Measurements from ENCODE around the gene TXNDC17. TPM values are rescaled to one million over a fixed set of nuclear protein-coding genes. Genes with fewer than 3 reads are reported as not detected.

TXNDC17 gene
- total RNA-seq, 1 experiment from 2014 or later, result 137 TPM

GRCh38 chr17:6602141-6602540 is 38.7 kb upstream of the TXNDC17 start:
- TF ChIP-seq CTCF (IDR thresholded peaks at IDR 0.05) (no peak), POLR2AphosphoS5 (IDR thresholded peaks at IDR 0.05; ENCODE audit: low read depth, low read length) (no peak), SIN3A (IDR thresholded peaks at IDR 0.05; ENCODE audit: borderline replicate concordance, insufficient read depth, low read depth, low read length) (no peak), TCF7L2 (IDR thresholded peaks at IDR 0.05; ENCODE audit: low read depth, low read length) (no peak), REST (IDR thresholded peaks at IDR 0.05; ENCODE audit: insufficient read depth in 1 of 2, low read depth in 2 of 2, low read length in 1 of 2) (no peak)
- Histone ChIP-seq H3K27ac (ENCODE audit: low read length) (no peak overlapping the region), H3K4me1 (ENCODE audit: control insufficient read depth, insufficient read depth, low read length) (0 out of 2 replicates have a peak, but pooled peaks cover 2% of the 10 kb centered on the region), H3K4me3 (ENCODE audit: low read depth in 2 of 2, low read length in 2 of 2) (no peak overlapping the region), H3K9me3 (ENCODE audit: control insufficient read depth, insufficient read depth, low read depth, low read length) (no peaks in the 10 kb centered on the region), H3K36me3 (ENCODE audit: control insufficient read depth, insufficient read depth, low read length) (peaks cover 10% of the 10 kb centered on the region; the same call in 1 of the 2 replicates), H3K27me3 (ENCODE audit: control insufficient read depth, insufficient read depth, low read length) (no peaks in the 10 kb centered on the region)
- BruUV-seq (replicated peaks), result no TSS peak
- CTCF ChIA-PET, result no interaction called here
- intact Hi-C loops (cut with micrococcal nuclease; ENCODE audit: unreplicated experiment), result no loop called here
- no peak for DNase-seq (ENCODE audit: low read depth, low spot score)
- POLR2A ChIA-PET, result no interaction called here
- in situ Hi-C loops (cut with HindIII; ENCODE audit: low pct_unique_long_range_greater_than_20kb, low sequenced_read_pairs), result no loop called here
- ATAC-seq, result no peak

GRCh38 chr17:6603744-6604325 is 37.0 kb upstream of the TXNDC17 start:
- BruUV-seq (replicated peaks), result no TSS peak
- no peak for ATAC-seq
- intact Hi-C loops (cut with micrococcal nuclease; ENCODE audit: unreplicated experiment), result no loop called here
- in situ Hi-C loops (cut with HindIII; ENCODE audit: low pct_unique_long_range_greater_than_20kb, low sequenced_read_pairs), result no loop called here
- ChIA-PET POLR2A (no interaction called here), CTCF (no interaction called here)
- Histone ChIP-seq H3K27me3 (ENCODE audit: control insufficient read depth, insufficient read depth, low read length) (no peaks in the 10 kb centered on the region), H3K4me1 (ENCODE audit: control insufficient read depth, insufficient read depth, low read length) (no peaks in the 10 kb centered on the region), H3K4me3 (ENCODE audit: low read depth in 2 of 2, low read length in 2 of 2) (no peak overlapping the region), H3K9me3 (ENCODE audit: control insufficient read depth, insufficient read depth, low read depth, low read length) (no peaks in the 10 kb centered on the region), H3K27ac (ENCODE audit: low read length) (no peak overlapping the region), H3K36me3 (ENCODE audit: control insufficient read depth, insufficient read depth, low read length) (peaks cover 23% of the 10 kb centered on the region)
- no peak for DNase-seq (ENCODE audit: low read depth, low spot score)
- no peak for TF ChIP-seq POLR2AphosphoS5 (IDR thresholded peaks at IDR 0.05; ENCODE audit: low read depth, low read length)
- no peak for TF ChIP-seq SIN3A (IDR thresholded peaks at IDR 0.05; ENCODE audit: borderline replicate concordance, insufficient read depth, low read depth, low read length)
- TF ChIP-seq CTCF (IDR thresholded peaks at IDR 0.05), result no peak
- TF ChIP-seq REST (IDR thresholded peaks at IDR 0.05; ENCODE audit: insufficient read depth in 1 of 2, low read depth in 2 of 2, low read length in 1 of 2), result no peak
- no peak for TF ChIP-seq TCF7L2 (IDR thresholded peaks at IDR 0.05; ENCODE audit: low read depth, low read length)

Measured in Panc1 (cell line).